Astrocyte of the hippocampus (primary cell): ENCODE data around the gene SOCS2.
"Not testable (repeated sequence)": the region's sequence is repeated elsewhere in the genome, so short reads cannot be mapped to it uniquely, and the experiment has no call there.

Experiments used
- DNase-seq: peaks from one replicate; pipeline ENCODE4 v3.0.0; 2011; ENCODE audit warnings: low read depth, low spot score

SOCS2 gene, protein sequence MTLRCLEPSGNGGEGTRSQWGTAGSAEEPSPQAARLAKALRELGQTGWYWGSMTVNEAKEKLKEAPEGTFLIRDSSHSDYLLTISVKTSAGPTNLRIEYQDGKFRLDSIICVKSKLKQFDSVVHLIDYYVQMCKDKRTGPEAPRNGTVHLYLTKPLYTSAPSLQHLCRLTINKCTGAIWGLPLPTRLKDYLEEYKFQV

GRCh38 chr12:93571925-93572711 lies at the start of gene SOCS2:
TSS of gene SOCS2 (plus strand) at chr12:93572675. CDS start at chr12:93572898, 223 bp downstream.
- DNase-seq, result peak; percentile 65

- no peak for DNase-seq
Measured at GRCh38 chr12:93524386-93525133, 47.9 kb upstream of the SOCS2 start.

DNA sequence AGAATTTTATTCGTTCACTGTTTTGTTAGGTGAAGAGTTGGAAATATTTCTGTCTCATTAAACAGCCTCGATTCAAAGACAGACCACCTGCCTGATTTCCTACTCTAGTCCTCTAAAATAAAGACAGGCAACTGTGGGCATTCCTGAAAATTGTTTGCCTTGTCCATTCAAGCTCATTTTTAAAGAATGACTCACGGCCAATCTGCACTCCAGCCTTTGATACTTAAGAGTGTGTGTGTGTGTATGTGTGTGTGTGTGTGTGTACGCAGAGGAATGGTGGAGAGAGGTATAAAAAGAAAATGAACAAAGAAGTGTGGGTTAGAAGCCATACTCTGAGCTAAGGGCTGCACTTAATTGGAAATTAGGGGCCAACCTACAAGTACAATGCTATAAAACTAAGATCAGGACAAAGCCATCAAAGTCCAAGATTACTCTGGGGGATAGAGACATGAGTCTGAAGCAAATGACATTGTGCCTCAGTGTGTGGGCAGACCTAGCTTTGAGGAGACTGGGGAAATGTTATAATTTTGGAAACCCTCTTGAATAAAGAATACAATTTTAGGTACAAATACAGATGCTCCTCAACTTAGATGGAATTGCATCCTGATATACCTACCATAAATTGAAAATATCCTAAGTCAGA lies 45.6 kb upstream of the SOCS2 start:
- peak; percentile 93 for DNase-seq

DNA sequence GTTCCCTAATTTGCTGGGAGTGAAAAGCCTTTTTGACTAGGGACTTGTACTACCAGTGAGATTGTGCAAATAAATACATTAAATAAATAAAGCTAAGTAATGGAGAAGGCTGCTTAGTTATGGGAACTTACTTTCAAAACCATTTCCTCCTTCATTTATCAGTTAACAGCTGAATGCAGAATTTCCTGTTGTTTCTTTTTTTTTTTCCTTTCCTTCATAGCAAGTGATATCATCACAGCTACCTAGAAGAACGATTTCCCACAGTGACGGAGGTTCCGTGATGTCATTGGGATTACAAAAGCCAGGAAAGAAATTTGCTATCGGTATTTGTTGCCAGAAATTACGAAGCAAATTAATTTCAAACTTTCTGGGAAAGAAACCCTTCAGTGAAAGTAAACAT lies 42.1 kb upstream of the SOCS2 start:
- no peak for DNase-seq

GRCh38 chr12:93533310-93533709 lies 39.2 kb upstream of the SOCS2 start:
- DNase-seq, result no peak

- no peak for DNase-seq
Measured at GRCh38 chr12:93536111-93536765, 36.2 kb upstream of the SOCS2 start.

DNA sequence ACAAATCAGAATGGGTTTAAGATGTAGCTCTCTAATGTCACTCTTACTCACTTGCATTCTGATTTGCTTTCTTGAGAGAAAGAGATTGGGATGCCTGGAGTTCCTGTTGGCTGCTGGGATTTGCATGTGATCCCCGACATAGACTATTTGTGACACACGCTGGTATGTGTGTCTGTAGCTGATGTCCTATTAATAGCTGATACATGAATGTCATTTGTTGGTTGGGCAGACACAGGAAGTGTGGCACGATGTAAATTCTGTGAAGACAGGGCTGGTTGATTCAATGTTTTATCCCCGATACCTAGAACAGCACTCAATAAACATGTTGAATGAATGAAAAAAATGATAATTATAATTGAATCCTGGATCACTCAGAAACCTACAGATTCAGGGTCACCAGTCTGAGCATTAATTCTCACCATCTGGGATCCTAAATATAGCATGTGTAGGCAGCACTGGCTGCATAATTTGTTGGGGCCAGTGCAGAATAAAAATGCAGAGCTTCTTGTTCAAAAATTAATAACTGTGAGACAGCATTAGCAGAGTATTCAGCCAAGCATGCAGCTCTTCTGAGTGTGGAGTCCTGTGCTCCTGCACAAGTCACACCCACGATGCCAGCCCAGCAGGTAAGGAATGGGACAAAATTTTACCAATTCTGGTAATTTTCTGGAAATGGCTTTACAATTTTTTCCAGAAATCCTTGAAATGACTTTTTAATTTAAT lies 35.5 kb upstream of the SOCS2 start:
- no peak for DNase-seq

- no peak for DNase-seq
Measured at GRCh38 chr12:93537769-93538168, 34.7 kb upstream of the SOCS2 start.

GRCh38 chr12:93539821-93540220 lies 32.7 kb upstream of the SOCS2 start:
- DNase-seq, result no peak

DNA sequence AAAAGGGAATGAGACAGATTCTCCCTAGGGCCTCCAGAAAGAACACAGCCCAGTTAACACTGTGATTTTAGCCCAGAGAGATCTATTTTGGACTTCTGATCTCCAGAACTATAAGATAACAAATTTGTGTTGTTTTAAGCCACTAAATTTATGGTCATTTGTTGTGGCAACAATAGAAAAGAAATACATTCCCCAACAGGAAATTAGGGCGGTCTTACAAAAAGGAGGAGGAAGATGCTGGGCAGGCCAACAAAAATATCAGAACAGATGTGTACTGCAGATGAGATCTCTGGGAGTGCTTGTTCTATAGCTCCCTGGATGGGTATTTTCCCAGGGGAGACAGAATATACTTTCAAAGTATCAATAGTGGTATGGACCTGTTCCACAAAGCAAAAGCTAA lies 32.0 kb upstream of the SOCS2 start:
- no peak for DNase-seq

DNA sequence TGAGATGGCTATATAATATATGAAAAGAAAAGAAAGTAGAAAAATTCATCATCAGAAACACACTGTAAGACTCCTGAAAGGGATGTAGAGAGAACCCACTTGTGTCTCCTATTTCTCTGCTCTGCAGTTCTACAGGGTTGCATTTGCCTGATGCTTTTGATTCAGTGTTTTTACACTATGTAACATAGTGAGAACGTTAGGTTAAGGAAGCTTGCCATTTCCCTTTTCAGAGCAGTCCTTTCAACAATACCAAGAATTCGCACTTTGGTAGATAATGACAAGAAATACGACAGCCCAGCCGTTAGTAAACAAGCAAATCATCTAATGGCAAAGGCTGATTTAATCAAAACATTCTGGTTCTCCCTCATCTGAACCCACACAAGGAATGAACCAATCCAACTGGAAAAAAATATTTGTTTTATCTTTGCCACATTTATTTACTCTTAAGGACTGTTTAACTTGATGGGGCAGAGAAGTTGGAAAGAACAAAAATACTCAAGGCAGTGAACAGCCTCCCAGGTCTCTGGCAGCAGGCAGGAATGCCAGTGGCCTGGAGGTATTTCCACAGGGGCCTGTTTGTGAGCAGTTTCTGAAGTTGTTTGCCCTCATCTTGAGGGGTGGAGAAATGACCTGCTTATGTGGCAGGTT lies 30.8 kb upstream of the SOCS2 start:
- peak; percentile 75 for DNase-seq

GRCh38 chr12:93547778-93548177 lies 24.7 kb upstream of the SOCS2 start:
- no peak for DNase-seq

- no peak for DNase-seq
Measured at GRCh38 chr12:93549174-93549573, 23.3 kb upstream of the SOCS2 start.

GRCh38 chr12:93550748-93551611 lies 21.5 kb upstream of the SOCS2 start:
- DNase-seq, result no peak

DNA sequence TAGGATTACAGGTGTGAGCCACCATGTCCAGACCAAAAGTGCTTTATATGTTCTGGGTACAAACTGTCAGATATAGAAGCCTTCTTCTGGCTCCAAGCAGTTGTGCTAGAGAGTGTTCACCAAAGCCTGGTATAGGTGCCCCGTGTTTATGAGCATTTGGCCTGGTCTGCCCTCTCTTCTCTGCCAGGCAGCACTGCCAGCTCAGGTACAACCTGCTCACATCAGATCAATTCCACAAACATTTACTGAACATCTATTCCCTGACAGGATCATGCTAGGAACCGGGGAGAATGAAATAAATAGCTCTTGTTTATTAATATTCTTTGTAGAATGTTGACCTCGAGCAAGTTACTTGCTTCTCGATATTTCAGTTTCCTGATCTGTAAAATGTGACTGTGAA lies 20.0 kb upstream of the SOCS2 start:
- no peak for DNase-seq

- DNase-seq, result not testable (repeated sequence)
Measured at GRCh38 chr12:93557879-93558278, 14.6 kb upstream of the SOCS2 start.

DNA sequence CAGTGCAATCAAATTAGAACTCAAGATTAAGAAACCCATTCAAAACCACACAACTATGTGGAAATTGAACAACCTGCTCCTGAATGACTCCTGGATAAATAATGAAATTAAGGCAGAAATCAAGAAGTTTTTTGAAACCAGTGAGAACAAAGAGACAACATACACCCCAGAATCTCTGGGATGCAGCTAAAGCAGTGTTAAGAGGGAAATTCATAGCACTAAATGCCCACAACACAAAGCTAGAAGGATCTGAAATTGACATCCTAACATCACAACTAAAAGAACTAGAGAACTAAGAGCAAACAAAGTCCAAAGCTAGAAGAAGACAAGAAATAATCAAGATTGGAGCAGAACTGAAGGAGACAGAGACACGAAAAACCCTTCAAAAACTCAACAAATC lies 13.8 kb upstream of the SOCS2 start:
- not testable (repeated sequence) for DNase-seq

GRCh38 chr12:93563807-93564538 lies 8.5 kb upstream of the SOCS2 start:
- peak; percentile 27 for DNase-seq

DNA sequence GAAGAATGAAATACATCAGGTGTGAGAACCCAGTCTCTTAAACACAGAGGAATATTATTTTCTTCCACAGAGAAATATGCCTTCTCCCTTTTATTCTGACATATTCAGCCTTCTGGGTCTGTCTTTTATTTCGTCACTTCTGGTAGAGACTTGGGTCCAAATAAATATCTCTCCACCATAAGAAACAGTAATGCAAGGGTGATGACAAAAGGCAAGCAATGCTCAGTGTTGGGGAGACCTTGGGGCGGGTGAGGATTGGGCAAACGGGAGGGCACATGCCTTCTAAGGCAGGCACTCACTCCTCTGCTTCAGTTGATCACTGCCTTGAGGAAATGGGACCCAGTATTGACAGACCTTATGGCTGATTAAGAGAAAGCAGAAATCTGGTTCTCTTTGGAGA lies 6.7 kb upstream of the SOCS2 start:
- no peak for DNase-seq
